ENCODE data around the gene ASB1.
"Not testable (repeated sequence)": the region's sequence is repeated elsewhere in the genome, so short reads cannot be mapped to it uniquely, and the experiment has no call there.

Gene ASB1

GRCh38 chr2:238404406-238405216 lies 22.1 kb upstream of the ASB1 start:
- DNase-seq (ENCODE audit: low read depth) = no peak

GRCh38 chr2:238405217-238405555 lies 21.5 kb upstream of the ASB1 start:
- not testable (repeated sequence) for DNase-seq (ENCODE audit: low read depth)

GRCh38 chr2:238406221-238406997 lies 20.3 kb upstream of the ASB1 start:
- DNase-seq (ENCODE audit: low read depth) = peak; percentile 38

DNA sequence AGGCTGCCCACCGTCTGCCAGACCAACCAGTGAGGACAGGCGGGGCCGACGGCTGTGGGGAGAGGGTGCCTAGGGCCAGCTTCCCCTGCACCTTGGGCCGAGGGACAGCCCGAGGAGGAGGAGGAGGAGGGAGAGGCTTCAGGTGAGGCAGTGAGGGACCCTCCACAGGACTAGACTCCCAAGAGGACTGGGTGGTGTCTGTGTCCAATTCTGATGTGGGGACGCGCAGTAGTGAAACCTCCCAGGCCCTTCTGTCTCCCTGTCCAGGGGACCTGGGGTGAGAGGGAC lies 19.8 kb upstream of the ASB1 start:
- DNase-seq (ENCODE audit: low read depth) = no peak

DNA sequence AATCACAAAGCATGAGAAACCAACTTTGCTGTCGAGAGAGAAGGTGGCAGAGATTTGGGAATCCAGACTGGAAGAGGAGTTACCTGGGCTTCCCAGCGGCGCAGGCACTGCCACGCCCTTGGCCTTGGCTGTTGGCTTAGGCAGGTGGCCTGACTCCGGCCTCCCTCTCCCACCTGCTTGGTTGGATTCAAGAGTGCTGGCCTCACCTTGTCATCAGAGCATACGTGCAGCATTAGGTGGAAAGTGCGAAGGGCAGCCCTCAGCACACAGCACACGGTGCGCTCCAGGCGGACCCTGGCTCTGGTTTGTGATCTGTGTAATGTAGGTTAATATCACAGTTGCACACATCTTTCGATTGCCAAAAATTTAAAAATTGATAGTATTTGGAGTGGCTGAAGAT lies 19.2 kb upstream of the ASB1 start:
- DNase-seq (ENCODE audit: low read depth) = no peak

DNA sequence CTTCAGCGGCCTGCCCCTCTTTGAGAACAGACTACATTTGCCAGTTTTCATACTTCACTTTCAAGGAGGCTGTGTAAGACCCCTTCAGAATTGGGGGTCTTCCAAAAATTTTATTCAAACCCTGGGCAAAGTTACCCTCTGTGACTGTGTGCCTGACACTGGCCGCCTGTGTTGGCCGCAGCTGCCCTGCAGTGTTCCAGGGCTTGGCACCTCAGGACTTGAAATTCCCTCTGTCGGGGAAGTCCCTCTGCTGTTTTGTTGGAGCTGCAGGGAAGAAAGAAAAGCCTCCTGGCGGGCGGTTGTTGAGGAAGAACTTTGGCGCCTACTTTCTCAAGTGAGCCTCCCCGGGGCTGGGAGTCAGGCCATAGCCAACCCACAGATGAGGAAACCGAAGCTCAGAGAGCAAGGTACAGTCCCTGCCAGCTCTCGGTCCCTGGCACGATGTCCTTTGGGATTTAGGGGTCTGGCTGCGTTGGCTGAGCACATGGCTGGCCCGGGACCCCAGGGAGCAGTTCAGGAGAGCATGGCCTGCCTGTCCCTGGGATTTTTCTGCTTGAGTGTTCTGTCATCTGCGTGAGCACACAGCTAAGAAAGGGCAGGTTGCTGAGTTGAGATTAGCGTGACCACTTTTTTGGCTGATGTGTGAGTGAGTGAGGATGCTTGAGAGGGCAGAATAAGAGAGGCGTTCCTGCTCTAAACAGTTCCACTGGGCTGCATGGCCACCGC lies 17.9 kb upstream of the ASB1 start:
- no peak for DNase-seq (ENCODE audit: low read depth)

DNA sequence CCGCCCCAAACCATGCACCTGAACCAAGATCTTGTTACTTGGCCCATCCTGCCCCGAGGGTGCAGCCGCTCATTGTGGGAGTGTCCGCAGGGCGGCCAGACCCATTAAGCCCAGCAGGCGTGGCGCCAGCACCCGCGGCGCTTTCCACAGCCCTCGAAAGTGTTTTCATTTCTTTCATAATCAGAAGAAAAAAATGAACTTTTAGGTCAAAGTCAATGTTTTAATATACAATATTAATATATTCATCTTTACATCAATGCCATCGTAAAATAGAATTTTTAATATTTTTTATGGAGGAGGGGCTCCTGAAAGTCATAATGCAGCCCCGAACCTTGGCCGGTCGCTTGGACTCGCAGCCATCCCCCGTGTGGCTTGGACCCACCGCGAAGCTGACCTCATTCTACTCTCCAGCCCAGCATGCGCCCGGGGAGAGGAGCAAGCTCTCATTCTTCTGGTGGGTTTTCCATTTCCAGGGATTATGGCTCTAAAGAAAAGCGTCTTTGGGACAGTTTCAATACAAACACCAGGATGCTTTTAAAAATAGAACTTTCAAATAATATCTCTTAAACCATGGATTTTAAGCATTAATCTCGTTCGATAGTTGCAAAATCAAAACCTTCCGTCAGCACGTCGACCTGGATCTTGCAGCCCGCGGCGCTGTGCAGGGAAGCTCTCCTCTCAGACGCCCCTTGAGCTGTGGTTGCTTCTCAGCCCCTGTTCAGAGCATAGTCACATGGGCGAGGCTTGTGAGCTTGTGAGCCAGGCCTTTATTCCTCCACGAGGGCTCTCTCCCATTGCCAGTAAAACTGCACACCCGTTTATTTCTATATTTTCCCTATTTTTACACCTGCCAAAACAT lies 17.2 kb upstream of the ASB1 start:
- no peak for DNase-seq (ENCODE audit: low read depth)

- DNase-seq (ENCODE audit: low read depth) = no peak
Measured at GRCh38 chr2:238412067-238412767, 14.5 kb upstream of the ASB1 start.

DNA sequence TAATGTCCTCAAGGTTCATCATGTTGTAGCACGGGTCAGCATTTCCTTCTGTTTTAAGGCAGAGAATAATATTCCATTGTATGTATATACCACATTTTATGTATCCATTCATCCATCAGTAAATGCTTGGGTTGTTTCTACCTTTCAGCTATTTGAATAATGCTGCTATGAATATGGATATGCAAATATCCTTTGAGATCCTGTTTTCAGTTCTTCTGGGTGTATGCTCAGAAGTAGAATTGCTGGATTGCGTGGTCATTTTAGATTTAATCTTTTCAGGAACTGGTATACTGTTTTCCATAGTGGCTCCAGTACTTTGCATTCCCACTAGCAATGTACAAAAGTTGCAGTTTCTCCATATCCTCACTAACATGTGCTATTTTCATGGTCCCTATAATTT lies 13.4 kb upstream of the ASB1 start:
- no peak for DNase-seq (ENCODE audit: low read depth)

GRCh38 chr2:238415036-238415764 lies 11.5 kb upstream of the ASB1 start:
- no peak for DNase-seq (ENCODE audit: low read depth)

- DNase-seq (ENCODE audit: low read depth) = no peak
Measured at GRCh38 chr2:238415893-238416292, 10.8 kb upstream of the ASB1 start.

DNA sequence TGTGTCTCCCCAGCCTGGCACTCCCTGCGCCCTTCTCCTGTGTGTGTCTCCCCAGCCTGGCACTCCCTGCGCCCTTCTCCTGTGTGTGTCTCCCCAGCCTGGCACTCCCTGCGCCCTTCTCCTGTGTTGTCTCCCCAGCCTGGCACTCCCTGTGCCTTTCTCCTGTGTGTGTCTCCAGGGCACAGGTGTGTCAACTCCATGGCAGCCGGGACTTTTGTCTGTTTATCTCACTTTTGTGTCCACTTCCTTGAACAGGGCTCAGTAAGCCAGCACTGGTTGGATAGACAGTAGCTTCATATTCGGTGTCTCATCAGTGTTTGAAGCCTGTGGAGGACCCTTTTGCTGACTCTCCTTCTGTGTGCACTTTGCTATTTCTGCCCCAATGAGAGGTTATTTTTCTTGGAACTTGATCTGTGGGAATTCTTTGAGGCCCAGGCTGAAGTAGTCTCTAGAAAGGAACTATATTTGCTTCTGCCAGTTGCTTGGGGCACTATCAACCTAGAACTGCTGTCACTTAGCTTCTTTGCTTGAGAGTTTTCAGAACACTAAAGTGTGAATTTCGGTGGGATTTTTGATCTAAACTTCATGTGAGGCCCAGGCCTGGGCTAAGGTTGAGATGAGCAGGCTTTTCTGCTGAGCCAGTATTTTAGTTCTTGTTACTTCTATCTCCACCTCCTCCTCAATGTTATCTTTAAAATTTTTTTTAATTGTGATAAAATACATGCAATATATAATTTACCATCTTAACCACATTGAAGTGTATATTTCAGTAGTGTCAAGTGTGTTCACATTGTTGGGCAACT lies 8.3 kb upstream of the ASB1 start:
- no peak for DNase-seq (ENCODE audit: low read depth)

DNA sequence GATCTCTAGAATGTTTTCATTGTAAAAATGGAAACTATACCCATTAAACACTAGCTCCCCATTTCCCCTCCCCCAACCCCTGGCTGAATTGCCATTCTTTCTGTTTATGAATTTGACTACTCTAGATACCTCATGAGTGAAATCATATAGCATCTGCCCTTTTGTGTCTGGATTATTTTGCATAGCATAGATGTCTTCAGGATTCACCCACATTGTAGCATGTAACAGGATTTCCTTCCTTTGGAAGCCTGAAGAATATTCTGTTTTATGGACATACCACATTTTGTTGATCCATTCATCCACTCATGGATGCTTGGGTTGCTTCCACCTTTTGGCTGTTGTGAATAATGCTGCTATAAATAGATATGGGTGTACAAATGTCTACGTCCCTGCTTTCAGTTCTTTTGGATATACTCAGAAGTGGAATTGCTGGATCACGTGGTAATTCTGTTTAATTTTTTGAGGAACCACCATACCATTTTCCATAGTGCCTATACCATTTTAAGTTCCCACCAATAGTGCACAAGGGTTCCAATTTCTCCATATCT lies 7.7 kb upstream of the ASB1 start:
- DNase-seq (ENCODE audit: low read depth) = no peak

DNA sequence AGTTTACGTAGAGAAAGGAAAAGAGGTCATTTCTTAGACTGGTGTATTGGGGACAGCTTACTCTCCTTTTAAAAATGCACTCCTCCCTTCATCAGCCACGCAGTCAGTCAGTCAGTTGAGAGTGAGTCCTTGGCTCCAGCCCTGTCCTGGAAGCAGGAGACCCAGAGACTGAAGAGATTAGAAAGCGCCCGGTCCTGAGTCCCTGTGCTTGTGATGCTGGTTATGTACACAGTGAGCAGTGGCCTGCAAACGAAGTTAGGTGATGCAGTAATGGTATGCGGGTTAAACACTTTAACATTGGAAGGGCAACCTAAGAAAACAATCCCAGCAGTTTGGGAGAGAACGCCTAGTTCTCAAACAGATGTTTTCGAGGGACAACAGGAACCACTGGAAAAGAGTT lies 6.3 kb upstream of the ASB1 start:
- no peak for DNase-seq (ENCODE audit: low read depth)

DNA sequence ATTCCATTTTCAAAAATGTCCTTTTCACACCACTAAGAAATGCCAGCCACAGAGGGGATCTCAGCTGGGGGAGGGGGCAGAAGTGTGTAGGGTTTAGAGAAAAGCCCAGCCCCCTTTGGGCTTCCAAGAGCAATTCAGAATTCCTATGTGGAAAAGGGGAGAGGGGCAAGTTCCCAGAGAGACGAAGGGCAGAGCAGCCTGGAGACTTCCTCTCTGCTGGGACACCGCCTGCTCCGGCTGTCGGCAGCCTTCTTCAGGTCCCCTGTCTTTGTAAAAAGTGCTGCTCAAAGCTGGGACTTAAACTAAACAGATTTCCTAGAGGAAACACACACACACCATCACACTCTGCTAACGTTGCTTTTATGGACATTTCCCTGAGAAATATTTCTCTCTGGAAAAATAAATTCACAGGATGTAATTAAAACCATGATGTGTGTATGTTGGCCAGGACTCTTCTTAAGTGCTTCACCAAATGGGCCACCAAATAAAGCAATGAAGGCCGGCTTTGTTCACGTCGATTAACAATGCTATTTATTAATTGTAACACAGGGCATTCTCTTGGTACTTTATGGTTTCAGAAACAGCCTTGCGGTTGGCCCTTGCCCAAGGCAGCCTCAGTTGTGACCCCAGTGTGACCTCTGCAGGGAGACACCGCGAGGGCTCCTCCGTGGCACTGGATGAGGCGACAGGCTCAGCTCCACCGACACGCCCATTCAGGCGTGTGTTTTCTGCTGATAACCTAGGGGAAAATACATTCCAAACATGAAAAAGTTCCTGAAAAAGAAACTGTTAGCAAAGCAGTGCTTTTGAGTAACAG lies 5.6 kb upstream of the ASB1 start:
- DNase-seq (ENCODE audit: low read depth) = no peak

GRCh38 chr2:238421695-238422035 lies 5.1 kb upstream of the ASB1 start:
- DNase-seq (ENCODE audit: low read depth) = no peak

GRCh38 chr2:238422285-238422684 lies 4.4 kb upstream of the ASB1 start:
- DNase-seq (ENCODE audit: low read depth) = no peak

DNA sequence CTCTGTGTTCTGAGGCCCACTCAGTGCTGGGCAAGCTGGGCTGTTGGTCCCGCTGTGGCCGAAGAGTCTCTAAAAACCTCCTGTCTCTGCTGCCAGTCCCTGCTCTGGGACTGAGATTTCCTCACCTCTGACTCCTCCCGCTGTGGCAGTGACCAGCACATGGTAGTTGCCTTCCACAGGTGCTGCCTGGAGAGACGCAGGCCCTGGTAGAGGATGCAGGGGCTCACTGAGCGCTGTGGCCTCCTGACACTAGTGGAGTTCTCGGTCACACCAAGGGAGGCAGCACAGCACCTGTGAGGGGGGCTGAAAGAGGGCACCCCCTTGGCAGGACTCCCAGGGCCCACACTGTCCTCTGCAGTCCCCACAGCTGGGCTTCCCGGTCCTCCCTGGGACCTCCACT lies 3.8 kb upstream of the ASB1 start:
- no peak for DNase-seq (ENCODE audit: low read depth)
